Activated naive CD4-positive, alpha-beta T cell treated with Interleukin-2 at 50 U/mL for 16 hours (primary cell): ENCODE results near the gene SLC15A4.
A peak's percentile ranks its signal among the peaks of the same experiment; 100 is the strongest.
"Not testable (repeated sequence)": the region's sequence is repeated elsewhere in the genome, so short reads cannot be mapped to it uniquely, and the experiment has no call there.

ENCODE experiments used
- DNase-seq: peaks from one replicate; pipeline ENCODE4 v3.0.0-alpha.2; 2020

The SLC15A4 gene

DNA sequence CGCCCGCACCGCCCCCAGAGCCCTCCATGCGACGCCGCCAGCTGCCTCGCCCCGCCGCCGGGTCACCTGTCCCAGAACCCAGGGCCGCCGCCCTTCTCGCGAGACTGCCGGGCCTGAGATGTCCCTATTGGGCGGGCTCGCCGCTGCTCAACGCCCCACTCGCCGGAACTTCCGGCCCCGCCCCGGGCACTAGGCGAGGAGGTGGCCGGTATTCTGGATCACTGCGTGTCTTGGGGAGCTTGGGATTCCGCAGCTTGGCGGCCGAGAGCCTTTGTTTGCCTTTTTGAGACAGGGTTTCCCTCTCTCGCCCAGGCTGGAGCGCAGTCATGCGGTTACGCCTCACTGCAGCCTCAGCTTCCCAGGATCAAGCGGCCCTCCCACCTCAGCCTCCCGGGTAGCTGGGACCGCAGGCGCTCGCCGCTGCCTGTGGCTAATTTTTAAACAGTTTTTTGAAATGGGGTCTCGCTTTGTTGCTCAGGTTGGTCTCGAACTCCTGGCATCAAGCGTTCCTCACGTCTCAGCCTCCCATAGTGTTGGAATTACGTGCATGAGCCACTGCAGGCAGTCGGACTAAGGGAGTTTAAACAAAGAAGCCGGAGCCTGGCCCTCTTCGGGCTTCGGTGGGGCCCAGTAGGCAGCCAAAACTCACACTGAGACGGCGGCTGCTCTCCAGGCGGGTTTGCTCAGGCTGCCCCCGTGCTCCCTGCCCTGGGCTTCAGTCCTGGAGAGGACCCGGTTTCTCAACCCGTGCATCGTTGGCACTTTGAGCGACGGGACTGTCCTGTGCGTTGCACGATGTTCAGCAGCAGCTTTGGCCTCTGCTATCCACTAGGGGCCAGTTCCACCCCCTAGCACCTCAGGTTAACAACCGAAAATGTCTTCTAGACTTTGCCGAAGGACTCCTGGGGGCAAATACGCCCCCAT, at the start of gene SLC15A4:
SLC15A4 (minus strand) TSS at position 43 of the 924 bp plus-strand sequence; CDS start at position 28, 15 bp downstream.
- peak; percentile 92 for DNase-seq

DNA sequence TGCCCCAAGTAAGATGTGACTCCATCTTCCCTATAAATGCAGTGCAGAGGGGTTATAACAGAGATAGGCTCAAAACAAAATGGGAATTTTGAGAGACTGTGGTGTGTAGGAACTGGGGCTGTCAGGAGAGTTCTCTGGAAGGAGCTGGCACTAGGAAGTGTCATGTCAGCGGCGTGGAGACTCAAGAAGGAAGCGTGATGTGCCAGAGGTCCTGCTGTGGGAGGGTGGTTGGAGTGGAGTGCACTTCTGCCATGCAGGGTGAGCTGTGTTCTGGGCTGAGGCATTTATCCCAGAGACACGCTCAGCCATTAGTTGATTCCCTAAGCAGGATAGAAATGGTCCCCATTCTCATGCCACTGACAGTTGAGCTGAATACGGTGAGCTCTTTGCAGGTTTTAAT, 48.5 kb upstream of the SLC15A4 start:
- no peak for DNase-seq

DNA sequence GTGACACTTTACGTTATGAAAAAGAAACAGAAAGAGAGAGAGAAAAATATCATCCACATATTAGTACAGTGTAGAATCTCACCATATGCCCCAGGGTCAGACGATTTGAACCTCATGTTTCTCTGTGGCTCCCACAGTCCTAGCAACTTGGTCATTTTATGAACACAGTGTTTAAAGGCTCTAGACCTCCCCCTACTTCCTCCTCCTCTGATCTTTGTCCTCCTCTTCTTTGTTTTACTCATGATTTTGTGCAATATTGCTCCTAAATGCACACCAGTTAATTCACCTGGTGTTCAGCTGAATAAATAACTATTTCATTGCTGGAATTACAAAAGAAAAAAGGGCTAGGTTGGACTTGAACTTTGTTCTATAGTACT, 47.7 kb upstream of the SLC15A4 start:
- DNase-seq, result no peak

DNA sequence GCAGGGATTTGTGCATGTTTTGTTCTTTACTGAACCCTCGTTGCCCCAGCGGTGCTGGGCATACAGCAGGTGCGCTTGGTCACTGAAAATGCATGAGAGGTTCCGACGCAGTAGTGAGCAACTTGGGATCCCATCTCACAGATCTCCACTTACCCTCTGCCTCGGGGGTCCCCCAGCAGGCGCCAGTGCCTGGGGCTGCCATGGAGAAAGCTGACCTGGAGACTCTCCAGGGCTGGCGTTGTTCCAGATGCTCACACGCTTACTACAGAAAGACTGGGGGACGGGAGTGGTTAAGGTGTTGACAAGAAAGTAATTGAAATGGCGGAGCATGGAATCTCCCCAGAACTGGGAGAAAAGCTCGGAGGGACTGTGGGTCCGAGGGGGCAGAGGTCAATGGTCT, 43.7 kb upstream of the SLC15A4 start:
- DNase-seq, result no peak

DNA sequence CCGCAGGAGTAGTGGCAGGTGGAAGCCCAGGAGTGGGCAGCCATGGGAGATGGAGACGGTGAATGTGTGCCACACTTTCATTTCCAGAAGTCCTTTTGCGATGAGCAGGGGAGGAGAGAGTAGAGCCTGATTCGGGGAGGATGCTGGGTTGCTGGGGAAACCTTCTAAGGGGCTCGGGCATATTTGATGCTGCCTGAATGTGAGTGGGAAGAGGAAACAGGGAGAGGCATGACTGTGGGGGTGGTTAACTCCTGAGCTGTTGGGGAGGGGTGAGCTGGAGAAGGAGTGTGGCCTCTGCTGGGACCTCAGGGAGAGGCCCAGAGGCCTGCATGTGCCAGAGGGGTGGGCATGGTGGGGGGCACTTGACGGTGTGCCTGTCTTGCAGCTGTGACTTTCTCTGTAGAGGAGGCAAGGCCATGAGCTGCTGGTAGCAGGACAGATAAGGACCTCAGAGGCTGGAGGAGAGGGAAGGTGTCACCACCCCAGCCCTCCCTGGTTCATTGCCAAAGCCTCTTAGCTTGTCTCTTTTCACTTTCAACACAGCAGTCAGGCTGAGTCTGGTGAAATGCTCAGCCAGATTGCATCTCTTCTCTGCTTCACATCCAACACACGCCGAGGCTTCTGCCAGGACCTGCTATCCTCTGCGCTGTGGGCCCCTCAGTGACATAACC, 40.9 kb upstream of the SLC15A4 start:
- DNase-seq, result no peak

DNA sequence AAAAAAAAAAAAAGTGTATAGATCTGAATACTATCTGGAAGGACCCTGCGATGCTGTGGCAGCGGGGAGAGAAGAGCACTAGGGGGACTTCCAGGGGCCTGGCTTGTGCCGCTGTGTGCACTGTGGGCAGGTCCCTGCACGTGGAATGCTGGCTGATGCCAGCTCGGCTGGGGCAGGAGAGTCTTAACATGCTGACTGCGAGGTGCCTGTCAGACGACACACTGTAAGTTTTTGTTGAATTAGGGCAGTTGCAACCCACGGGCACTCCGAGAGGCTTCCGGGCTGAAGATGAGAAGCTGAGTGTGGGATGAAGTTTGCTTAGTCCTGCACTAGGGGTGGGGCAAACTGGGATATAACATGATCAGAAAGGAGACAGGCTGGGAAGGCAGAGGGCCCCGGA, 40.2 kb upstream of the SLC15A4 start:
- no peak for DNase-seq

DNA sequence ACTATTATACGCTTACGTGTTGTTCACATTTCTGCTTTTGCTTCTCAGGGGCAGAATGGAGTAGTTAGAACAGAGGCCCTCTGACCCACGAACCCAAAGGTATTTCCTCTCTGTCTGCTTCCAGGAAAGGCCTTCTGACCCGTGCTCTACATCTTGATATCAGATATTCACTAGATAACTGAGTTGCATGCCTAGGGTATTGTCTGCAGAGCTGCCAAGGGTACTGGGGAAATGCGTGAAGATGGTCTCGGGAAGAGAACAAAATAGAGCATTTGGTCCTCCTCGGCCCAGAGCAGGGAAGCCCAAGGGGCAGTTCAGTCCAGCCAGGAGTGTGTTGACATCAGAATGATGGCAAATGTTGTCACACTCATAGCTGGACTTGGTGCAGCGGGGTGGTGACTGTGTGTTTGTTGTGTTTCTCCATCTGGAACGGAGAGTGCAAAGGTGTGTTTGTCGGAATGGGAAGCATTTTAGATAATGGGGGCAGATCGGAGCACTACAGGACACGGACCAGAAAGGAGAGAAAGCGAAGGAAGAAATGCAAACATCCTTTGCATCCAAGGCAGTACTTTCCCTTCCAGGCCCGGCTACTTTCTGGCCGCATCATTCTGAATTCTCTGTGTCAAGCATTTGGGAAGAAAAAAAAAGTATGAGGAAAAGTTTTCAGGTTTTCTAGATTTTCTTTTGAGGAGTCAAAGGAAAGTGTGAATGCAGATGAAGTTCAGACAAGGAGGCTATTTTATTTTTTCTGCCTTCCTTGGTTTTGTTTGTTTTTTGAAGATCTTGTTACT, 37.7 kb upstream of the SLC15A4 start:
- no peak for DNase-seq

DNA sequence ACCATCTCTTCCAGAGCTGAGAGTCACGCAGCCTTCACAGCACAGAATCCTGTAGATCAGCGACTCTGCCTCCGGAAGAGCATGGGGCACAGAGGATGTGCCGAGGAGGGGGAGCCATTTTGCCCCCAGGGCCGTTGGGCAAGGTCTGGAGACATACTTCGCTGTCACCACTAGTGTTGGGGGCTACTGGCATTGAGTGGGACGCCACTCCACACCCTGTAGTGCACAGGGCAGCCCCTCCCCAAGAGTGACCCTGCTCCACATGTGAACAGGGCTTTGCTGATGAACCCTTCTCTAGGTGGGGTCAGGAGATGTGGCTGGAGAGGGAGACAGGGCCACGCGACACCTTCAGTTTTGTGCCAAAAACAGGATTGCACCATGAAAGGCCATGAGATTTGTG, 35.6 kb upstream of the SLC15A4 start:
- no peak for DNase-seq

DNA sequence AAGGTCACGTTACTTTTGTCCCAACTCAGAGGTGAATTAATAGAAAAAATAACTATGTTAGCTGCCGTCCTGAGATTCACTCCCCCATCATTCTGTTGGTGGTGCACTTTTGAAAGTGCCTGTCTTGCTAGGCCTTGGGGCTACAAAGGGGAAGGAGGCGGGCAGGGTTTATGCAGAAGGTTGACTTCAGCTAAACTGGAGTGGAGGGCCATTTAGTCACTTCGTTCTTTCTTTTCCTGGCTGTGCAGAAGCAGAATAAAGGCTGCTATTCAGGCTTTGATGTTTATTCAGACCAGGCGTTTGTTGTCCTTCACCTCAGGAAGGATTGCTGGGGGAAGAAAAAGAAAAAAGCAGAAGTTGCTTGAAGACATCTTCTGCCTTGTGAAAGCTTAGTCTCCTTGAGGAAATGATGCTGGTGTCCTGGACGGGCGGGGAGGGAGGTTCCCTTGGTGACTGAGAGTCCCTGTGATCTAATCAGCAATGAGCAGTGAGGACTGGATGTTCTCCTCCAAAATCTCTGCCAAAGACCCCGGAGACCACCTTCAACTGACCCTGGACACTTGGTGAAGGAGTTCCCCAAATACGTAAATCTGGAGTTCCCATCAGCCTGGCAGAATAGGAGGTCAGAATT, 33.5 kb upstream of the SLC15A4 start:
- no peak for DNase-seq

DNA sequence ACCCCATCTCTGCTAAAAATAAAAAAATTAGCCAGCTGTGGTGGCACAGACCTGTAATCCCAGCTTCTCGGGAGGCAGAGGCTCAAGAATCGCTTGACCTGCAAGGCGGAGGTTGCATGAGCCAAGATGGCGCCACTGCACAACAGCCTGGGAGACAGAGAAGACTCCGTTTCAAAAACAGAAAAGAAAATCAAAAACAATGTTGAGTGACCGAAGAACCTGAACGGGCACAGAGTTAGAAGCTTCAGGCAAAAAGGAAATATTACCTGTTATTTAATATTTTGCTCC, 33.0 kb upstream of the SLC15A4 start:
- DNase-seq, result no peak

DNA sequence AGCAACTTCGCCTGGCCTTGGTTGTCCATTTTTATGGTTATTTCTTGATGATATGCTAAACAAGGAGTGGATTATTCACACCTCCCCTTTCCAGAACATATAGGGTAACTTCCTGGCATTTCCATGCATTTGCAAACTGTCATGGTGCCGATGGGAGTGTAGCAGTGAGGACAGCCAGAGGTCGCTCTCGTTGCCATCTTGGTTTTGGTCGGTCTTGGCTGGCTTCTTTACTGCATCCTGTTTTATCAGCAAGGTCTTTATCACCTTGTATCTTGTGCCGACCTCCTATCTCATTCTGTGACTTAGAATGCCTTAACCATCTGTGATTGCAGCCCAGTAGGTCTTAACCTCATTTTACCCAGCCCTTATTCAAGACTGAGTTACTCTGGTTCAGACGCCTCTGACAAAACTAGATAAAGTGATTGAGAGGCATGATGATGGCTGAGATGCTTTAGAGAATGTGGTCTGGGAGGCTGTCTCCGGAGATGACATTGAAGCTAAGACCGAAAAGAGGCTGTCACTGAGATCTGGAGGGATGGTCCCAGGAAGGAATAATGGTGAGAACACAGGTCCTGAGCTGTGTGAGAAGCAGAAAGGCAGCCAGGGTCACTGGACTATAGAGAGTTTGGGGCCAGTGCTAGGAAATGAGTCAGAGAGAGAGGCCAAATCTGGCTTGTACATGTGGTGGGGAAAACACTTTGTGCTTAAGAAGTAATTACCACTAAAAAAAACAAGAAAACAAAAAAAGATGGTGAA, 32.5 kb upstream of the SLC15A4 start:
- no peak for DNase-seq

DNA sequence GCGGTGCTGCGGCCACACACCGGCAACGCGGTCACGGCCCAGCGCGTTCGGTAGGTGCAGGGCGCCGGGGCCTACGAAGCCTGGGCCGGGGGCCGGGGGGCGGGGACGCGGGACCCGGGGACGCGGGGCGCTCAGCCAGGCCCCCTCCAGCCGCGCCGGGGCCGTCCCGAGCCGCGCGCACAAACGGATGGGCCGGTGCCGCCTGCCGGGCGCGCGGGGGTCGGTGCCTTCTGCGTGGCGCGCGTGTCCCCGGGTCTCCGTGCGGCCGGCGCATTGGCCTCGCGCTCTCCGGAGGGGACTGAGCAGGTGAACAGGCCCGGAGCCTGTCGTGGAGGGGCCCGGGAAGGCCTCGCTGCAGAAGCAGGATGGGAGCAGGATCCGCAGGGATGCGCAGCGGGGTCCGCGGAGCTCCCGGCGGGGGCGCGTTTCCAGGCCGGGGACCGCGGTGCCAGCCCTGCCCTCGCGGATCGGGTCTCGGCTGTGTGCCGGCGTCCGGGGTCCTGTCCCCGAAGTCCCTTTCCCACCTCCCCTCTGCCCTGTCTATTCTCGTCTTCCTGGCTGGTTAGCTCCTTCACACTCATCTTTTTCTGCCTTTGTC, 29.9 kb upstream of the SLC15A4 start:
- DNase-seq, result no peak

DNA sequence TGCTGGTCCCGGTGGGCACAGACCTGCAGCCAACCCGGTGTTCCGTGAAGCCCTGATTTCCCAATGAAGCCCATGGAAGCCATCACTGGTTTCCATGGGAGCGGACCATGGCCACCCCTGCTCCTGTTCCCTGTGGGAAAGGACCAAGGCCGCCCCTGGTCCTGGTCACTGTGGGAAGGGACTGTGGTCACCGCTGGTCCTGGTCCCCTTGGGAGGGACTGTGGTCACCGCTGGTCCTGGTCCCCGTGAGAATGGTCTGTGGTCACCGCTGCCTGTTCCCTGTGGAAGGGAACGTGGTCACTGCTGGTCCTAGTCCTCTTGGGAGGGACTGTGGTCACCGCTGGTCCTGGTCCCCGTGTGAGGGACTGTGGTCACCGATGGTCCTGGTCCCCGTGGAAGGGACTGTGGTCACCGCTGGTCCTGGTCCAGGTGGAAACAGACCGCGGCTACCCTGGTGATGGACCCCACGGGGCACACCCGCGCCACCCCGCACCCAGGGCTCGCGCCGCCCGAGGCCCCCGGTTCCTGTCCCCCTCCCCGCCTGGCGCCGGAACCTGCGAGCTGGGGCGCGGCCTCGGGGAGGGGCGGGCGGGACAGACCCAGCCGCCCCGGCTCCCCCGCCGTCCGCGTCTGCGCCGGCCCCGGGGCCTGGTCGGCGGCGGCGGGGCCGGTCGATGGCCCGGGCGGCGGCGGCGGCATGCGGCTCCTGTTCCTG, 29.3 kb upstream of the SLC15A4 start, which contains the start of gene GLT1D1:
GLT1D1 (plus strand) TSS at position 594 of the 715 bp plus-strand sequence; CDS start at position 698, 104 bp downstream.
- no peak for DNase-seq

DNA sequence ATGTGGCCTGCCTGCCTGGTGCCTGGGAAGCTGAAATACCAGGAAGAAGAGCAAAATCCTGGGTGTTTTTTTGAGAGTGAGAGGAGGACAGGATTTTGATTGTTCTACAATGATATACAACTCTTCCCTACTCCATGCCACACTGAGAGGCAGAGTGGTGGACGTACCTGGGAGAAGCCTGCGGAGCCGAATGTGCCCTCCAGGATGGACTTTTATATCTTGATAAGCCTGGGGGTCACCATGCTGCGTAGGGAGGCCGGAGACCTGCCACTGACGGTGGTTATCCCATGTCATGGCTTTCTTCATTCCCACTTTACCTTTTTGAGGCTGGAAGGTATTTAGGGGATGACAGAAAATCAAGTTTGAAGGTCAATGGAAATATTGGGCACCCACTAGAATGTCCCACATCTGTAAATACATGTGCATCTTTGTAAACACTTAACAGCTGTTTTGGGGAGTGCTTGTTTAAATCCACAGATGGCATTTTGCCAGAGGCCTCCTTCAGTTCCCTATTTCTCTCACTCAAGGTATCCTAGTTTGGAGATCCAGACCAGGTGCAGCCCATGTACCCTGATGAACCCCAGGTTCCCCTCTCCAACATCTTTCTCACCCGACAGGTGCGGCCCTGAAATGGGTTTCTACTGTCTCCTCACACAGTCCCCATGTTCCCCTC, 28.4 kb upstream of the SLC15A4 start:
- no peak for DNase-seq

DNA sequence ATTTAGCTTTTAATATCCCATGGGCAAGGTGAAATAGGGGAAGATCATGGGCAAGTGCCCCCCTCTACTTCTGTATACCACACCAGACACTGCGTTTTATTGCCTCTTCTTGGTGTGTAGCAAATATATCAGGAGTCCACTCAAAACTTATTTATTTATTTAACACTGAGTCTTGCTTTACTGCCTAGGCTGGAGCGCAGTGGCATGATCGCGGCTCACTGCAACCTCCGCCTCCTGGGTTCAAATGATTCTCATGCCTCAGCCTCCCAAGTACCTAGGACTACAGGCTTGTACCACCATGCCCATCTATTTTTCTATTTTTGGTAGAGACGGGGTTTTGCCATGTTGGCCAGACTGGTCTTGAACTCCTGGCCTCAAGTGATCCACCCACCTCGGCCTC, 27.7 kb upstream of the SLC15A4 start:
- DNase-seq, result not testable (repeated sequence)

DNA sequence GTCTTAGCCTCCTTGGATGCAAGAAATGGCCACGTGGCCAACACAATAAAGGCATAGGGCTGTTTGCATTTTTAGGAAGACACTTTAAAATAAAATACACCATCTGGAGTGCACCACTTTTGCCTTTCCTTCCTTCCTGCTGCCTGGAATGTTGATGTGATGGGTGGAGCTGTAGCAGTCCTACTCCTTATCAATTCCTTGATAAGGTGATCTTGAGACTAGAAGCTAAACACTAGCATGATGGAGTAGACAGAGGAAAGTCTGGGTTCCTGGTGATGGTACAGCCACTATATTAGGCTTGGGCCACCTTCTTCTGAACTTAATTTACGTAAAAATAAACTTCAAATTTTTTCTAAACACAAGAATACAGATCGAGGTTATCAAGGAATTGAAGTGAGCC, 26.6 kb upstream of the SLC15A4 start:
- DNase-seq, result no peak

DNA sequence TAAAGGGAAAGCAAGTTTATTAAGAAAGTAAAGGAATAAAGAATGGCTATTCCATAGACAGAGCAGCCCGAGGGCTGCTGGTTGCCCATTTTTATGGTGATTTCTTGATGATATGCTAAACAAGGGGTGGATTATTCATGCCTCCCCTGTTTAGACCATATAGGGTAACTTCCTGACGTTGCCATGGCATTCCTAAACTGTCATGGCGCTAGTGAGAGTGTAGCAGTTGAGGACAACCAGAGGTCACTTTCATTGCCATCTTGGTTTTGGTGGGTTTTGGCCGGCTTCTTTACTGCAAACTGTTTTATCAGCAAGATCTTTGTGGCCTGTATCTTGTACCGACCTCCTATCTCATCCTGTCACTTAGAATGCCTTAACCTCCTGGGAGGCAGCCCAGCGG, 26.0 kb upstream of the SLC15A4 start:
- DNase-seq, result not testable (repeated sequence)

DNA sequence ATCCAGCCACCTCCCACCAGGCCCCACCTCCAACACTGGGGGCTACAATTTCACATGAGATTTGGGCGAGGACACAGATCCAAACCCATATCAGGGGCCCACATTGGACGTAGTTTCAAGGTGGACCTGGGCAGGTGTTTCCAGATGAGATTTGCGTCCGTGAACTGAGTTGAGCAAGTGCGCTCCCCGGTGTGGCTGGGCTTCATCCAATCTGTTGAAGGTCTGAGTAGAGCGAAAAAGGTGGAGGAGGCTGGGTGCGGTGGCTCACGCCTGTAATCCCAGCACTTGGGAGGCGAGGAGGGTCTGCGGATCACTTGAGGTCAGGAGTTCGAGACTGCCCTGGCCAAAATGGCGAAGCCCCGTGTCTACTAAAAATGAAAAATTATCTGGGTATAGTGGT, 24.6 kb upstream of the SLC15A4 start:
- DNase-seq, result no peak

DNA sequence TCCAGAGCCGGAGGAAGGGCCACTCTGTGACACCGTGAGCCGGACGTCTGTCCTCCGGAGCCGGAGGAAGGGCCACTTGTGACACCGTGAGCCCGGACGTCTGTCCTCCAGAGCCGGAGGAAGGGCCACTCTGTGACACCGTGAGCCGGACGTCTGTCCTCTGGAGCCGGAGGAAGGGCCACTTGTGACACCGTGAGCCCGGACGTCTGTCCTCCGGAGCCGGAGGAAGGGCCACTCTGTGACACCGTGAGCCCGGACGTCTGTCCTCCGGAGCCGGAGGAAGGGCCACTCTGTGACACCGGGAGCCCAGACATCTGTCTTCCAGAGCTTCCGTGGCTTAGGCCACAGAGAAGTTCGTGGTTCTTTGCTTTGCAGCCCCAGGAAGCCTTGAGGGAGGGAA, 22.9 kb upstream of the SLC15A4 start:
- DNase-seq, result not testable (repeated sequence)

DNA sequence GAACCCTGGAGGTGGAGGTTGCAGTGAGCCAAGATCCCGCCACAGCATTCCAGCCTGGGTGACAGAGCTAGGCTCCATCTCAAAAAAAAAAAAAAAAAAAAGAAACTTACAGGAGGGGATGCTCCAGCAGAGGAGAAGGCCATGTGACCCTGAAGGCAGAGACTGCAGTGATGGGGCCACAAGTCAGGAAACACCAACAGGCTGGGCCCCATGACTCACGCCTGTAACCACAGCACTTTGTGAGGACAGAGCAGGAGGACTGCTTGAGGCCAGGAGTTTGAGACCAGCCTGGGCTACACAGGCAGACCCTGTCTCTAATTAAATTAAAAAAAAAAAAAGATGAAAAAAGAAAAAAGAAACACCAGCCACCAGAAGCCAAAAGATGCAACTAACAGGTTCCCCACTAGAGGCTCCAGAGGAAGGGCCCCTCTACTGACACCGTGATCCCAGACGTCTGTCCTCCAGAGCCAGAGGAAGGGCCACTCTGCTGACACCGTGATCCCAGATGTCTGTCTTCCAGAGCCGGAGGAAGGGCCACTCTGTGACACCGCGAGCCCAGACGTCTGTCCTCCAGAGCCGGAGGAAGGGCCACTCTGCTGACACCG, 20.4 kb upstream of the SLC15A4 start:
- DNase-seq, result no peak
